Measurements from ENCODE around the gene KCNMA1. TPM values are rescaled to one million over a fixed set of nuclear protein-coding genes. Genes with fewer than 3 reads are reported as not detected.

KCNMA1 gene
- total and polyA plus RNA-seq, 8 donors: 0.92 to 155 (median 54.3) TPM

- Histone ChIP-seq H3K4me1 (peaks cover 0 to 18% (median 11%) of the 10 kb centered on the region in 4 donors), H3K27ac (no peak overlapping the region), H3K4me3 (no peak overlapping the region), H3K9me3 (no peaks in the 10 kb centered on the region), H3K27me3 (no peaks in the 10 kb centered on the region), H3K36me3 (peaks cover 0 to 6% (median 0%) of the 10 kb centered on the region in 4 donors)
- TF ChIP-seq CTCF (IDR thresholded peaks at IDR 0.05) (no peak), POLR2A (IDR thresholded peaks at IDR 0.05) (no peak), POLR2AphosphoS5 (IDR thresholded peaks at IDR 0.05) (no peak), EP300 (IDR thresholded peaks at IDR 0.05) (no peak)
- DNase-seq: no peak
- intact Hi-C loops (cut with DNase I; ENCODE audit: low total_unique reads): no loop called here
- 83 to 91% (median 87%) methylated on average over 4 of the region's 4 CpGs for WGBS, 5 donors
Measured at GRCh38 chr10:77016855-77017254, 620.8 kb downstream of the KCNMA1 start.

- Histone ChIP-seq H3K36me3 (peaks cover 0 to 6% (median 0%) of the 10 kb centered on the region in 4 donors), H3K4me3 (no peak overlapping the region), H3K4me1 (peaks cover 0 to 23% (median 11%) of the 10 kb centered on the region in 4 donors), H3K27ac (no peak overlapping the region), H3K27me3 (no peaks in the 10 kb centered on the region), H3K9me3 (no peaks in the 10 kb centered on the region)
- DNase-seq: no peak
- 83 to 92% (median 90%) methylated on average over 7 of the region's 7 CpGs for WGBS, 5 donors
- intact Hi-C loops (cut with DNase I; ENCODE audit: low total_unique reads): no loop called here
- no peak for TF ChIP-seq POLR2AphosphoS5 (IDR thresholded peaks at IDR 0.05)
- TF ChIP-seq CTCF (IDR thresholded peaks at IDR 0.05): no peak
Measured at GRCh38 chr10:77016278-77016815, 621.3 kb downstream of the KCNMA1 start.

GRCh38 chr10:77015360-77015759, 622.2 kb downstream of the KCNMA1 start:
- Histone ChIP-seq H3K27me3 (no peaks in the 10 kb centered on the region), H3K4me1 (peaks cover 0 to 23% (median 11%) of the 10 kb centered on the region in 4 donors), H3K36me3 (peaks cover 0 to 9% (median 0%) of the 10 kb centered on the region in 4 donors), H3K4me3 (no peak overlapping the region), H3K9me3 (no peaks in the 10 kb centered on the region), H3K27ac (no peak overlapping the region)
- intact Hi-C loops (cut with DNase I; ENCODE audit: low total_unique reads): no loop called here
- no peak for DNase-seq
- WGBS, 5 donors: 93 to 100% (median 96%) methylated on average over 1 of the region's 1 CpG
- TF ChIP-seq POLR2AphosphoS5 (IDR thresholded peaks at IDR 0.05): no peak
- TF ChIP-seq CTCF (IDR thresholded peaks at IDR 0.05): no peak

GRCh38 chr10:77012812-77013500, 624.7 kb downstream of the KCNMA1 start:
- H3K4me3 ChIP-seq: no peak overlapping the region
- H3K4me1 ChIP-seq: peaks cover 0 to 23% (median 11%) of the 10 kb centered on the region in 4 donors
- intact Hi-C loops (cut with DNase I; ENCODE audit: low total_unique reads): no loop called here
- peak overlapping the region in 4 of 5 donors; percentile 30 to 72 (median 50) for H3K27ac ChIP-seq
- H3K27me3 ChIP-seq: no peaks in the 10 kb centered on the region
- peaks cover 0 to 13% (median 0%) of the 10 kb centered on the region in 4 donors for H3K36me3 ChIP-seq
- 24 to 50% (median 36%) methylated on average over 2 of the region's 2 CpGs for WGBS, 5 donors
- H3K9me3 ChIP-seq: no peaks in the 10 kb centered on the region
- TF ChIP-seq POLR2A (IDR thresholded peaks at IDR 0.05) (no peak), CTCF (IDR thresholded peaks at IDR 0.05) (no peak), POLR2AphosphoS5 (IDR thresholded peaks at IDR 0.05) (no peak), EP300 (IDR thresholded peaks at IDR 0.05) (no peak)
- no peak for DNase-seq
